Stimulated activated CD8-positive, alpha-beta memory T cell treated with anti-CD3 and anti-CD28 coated beads, Interleukin-7, amount 100 ng/mL, for 1 hour (primary cell): ENCODE data around the gene P4HA2.
A peak's percentile ranks its signal among the peaks of the same experiment; 100 is the strongest.

Experiments
- DNase-seq, 2 donors: peaks; one replicate each; pipeline ENCODE4 v3.0.0-alpha.2; 2020; ENCODE audit warnings: low read depth in 2 of 2

The P4HA2 gene

GRCh38 chr5:132227485-132228240 lies at the start of gene P4HA2:
P4HA2 (minus strand) TSS chr5:132227853; CDS start chr5:132218626, 9,227 bp downstream.
- DNase-seq: no peak

GRCh38 chr5:132277256-132277655 lies 49.6 kb upstream of the P4HA2 start:
- no peak for DNase-seq

GRCh38 chr5:132275367-132276220 lies 47.9 kb upstream of the P4HA2 start:
- DNase-seq: no peak

- DNase-seq: no peak
These were observed 46.6 kb upstream of the P4HA2 start for GRCh38 chr5:132274050-132274792.

GRCh38 chr5:132273631-132274030 lies 46.0 kb upstream of the P4HA2 start:
- DNase-seq: no peak

- peak; percentile 28 to 57 for DNase-seq
These were observed 44.9 kb upstream of the P4HA2 start for GRCh38 chr5:132272311-132273210.

GRCh38 chr5:132271251-132272246 lies 43.9 kb upstream of the P4HA2 start:
- no peak for DNase-seq

GRCh38 chr5:132270706-132271105 lies 43.1 kb upstream of the P4HA2 start:
- no peak for DNase-seq

- no peak for DNase-seq
These were observed 42.6 kb upstream of the P4HA2 start for GRCh38 chr5:132270335-132270665.

GRCh38 chr5:132269635-132270334 lies 42.1 kb upstream of the P4HA2 start:
- no peak for DNase-seq

GRCh38 chr5:132268769-132269551 lies 41.3 kb upstream of the P4HA2 start:
- no peak for DNase-seq

GRCh38 chr5:132267931-132268768 lies 40.5 kb upstream of the P4HA2 start:
- DNase-seq: no peak

- DNase-seq: no peak
These were observed 39.6 kb upstream of the P4HA2 start for GRCh38 chr5:132267166-132267739.

GRCh38 chr5:132266836-132267160 lies 39.1 kb upstream of the P4HA2 start:
- no peak for DNase-seq

GRCh38 chr5:132266031-132266835 lies 38.6 kb upstream of the P4HA2 start:
- DNase-seq: no peak

GRCh38 chr5:132265336-132266030 lies 37.8 kb upstream of the P4HA2 start:
- no peak for DNase-seq
